NCI-H1048 (cell line): ENCODE data around the gene PLK5.
"Not testable (repeated sequence)": the region's sequence is repeated elsewhere in the genome, so short reads cannot be mapped to it uniquely, and the experiment has no call there.

Experiments used
- DNase-seq: peaks from one replicate; lab custom pipeline; 2025; lab: John Stamatoyannopoulos, UW

The PLK5 gene

DNA sequence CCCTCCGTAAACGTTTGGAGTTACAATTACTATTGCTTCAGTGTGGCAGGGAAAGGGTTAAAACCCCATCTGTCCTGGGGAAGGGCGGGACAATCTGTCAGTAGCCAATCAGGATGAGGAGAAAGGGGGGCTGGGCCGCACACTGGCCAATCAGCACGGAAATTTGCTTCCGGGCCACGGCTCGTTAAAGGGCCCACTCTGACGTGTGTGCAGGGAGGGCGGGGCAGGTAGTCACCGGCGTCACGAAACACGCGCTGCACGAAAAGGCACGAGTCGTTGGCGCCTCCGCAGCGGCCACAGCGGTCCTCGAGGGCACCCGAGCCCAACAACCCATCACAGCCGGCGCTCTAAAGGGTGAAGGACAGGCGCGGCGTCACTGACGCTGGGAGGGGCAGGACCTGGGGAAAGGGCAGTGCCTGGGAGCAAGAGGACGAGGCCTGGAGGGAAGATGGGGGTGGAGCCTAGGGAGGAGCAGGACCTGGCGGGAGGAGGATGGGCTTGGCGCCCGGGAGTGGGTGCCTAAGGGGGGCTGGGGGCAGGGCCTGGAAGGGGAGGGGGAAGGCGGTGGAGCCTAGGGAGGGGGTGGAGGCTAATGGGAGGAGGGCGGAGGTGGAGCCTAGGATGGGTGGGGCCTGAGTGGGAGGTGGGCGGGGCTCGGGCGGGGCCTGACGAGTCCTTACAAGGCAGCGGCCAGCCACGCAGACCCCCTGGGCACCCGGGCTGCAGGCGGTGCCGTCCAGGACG is 15.9 kb upstream of the PLK5 start:
- peak; percentile 90 for DNase-seq

DNA sequence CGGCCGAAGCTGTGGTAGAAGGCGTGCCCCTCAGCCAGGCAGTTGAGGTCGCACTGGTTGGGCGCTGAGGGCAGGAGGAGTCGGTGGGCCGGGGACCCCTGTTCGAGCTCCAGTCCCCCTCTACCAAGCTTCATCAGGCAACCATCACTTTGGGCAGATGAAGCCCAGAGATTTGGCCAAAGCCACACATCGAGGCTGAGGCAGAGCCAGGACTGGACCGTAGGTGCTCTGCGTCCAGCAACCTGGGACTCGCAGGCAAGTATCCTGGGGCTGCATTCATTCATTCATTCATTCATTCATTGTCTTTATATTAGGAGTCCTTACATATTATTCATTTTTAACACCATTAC is 15.4 kb upstream of the PLK5 start:
- DNase-seq, result no peak

DNA sequence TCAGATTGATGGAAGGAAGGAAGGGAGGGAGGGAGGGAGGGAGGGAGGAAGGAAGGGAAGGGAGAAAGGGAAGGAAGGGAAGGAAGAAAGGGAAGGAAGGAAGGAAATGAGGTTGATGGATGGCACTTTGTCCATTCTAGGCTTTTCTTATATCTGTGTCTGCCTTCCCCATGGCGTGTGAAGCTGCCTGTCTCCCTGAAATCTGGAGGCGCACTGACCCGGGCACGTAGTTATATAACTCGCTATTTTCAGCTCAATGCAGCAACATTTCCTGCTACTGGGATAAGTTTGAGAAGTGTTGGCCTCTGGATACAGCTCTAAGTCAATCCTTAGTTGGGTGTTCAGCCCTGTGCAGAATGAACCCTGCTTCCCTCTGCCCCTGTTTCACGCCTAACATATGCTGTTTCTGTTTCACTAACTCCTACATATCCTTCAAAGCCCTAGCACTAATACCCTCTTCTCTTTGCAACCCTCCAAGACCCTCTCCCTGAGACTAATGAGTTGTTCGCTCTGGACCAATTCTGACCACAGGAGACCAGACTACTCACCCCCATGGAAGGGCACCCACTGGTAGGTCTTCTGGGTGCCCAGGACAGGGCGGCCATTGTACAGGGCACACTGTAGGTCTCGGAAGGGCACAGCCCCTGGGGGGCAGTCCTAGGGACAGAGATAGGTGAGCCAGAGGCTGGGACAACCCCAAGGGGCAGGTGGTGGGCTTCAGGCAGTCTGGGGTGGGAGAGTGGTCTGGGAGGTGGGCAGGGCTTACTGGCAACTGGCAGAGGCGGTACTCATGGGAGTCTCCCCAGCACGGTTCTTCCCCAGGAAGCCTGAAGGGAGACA is 14.1 kb upstream of the PLK5 start:
- DNase-seq, result no peak

GRCh38 chr19:1510442-1510806 is 13.5 kb upstream of the PLK5 start:
- no peak for DNase-seq

GRCh38 chr19:1510807-1511206 is 13.1 kb upstream of the PLK5 start:
- DNase-seq, result no peak

GRCh38 chr19:1511318-1512317 is 12.3 kb upstream of the PLK5 start:
- DNase-seq, result no peak

DNA sequence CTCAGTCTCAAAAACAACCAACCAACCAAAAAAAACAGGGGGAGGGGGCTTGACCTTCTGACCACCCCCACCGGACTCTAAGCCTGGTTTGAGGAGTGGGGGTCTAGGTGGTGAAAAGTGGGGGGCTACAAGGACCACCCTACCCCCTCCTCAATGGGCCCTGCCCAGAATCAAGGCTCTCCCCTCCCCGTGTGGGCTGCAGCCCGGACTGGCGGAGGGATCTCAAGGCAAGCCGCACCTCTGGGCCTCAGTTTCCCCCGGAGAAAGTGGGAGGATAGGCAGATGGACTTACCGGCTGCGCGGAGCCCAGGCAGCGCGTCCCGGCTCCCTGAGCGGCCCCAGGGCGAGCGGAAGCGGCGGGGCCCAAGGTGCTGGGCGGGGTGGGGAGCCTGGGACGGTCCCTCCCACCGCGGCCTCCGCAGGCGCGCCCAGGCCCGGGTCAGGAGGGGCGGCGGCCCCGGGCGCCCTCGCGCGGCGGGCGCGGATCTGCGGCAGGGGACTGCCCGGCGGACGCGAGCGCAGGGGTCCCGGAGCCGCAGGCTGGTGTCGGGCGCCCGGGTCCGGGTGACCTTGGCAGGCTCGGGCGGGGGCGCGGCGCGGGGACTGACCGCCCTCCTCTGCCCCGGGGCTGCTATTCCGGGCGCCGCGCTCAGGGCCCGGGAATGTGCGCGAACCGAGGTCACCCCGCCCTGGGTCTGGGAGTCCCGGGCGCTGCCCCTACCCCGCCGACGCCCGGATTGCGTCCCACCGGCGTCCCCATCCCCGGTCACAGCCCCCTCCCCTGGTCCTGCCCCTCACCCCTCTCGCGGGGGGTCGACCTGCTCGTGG is 11.0 kb upstream of the PLK5 start, which contains the start of gene ADAMTSL5:
Gene ADAMTSL5, minus strand, starts transcription at position 349 of the 828 bp plus-strand sequence. CDS start 2,076 bp downstream, outside the sequence.
- DNase-seq, result no peak

- DNase-seq, result no peak
Observed at GRCh38 chr19:1513499-1514294, 10.2 kb upstream of the PLK5 start.

DNA sequence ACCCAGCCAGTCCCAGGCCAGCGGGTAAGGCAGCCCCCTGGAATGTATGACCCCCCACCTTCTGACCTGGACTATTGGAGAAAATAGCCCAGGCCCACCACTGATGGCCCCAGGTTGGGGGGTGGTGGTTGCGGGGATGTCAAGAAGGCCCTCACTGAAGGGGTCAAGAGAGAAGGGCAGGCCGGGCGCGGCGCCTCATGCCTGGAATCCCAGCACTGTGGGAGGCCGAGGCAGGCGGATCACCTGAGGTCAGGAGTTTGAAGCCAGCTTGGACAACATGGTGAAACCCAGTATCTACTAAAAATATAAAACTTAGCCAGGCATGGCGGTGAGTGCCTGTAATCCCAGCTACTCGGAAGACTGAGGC is 9.6 kb upstream of the PLK5 start:
- no peak for DNase-seq

- DNase-seq, result no peak
Observed at GRCh38 chr19:1514986-1515721, 8.7 kb upstream of the PLK5 start.

DNA sequence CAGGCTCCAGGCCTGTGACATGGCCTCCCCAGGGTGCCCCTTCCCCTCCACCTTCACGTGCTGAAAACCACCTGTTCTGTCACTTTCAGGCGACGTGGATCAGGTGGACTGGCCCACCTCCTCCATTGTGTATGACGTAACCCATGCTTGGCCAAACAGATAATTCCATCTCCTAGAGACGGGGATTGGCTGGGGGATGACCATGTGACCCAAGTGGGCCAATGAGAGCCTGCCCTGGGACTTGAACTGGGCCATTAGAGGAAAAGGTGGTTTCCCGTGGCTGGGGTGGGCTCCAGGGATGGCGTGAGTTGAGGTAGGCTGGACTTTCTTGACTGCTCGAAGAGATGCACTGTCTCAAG is 7.5 kb upstream of the PLK5 start:
- DNase-seq, result no peak

GRCh38 chr19:1518471-1518870 is 5.4 kb upstream of the PLK5 start:
- DNase-seq, result no peak

DNA sequence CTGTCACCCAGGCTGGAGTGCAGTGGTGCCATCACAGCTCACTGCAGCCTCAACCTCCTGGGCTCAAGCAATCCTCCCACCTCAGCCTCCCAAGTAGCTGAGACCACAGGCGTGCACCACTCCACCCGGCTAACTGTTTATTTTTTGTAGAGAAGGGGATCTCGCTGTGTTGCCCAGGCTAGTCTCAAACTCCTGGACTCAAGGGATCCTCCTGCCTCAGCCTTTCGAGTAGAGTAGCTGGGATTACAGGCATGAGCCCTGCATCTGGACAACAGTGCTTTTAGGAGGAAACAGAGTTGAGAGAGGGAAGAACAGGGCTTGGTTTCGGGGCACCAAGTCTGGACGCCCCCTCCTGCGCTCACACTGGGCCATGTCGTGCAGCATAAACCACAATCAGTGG is 4.1 kb upstream of the PLK5 start:
- DNase-seq, result not testable (repeated sequence)

DNA sequence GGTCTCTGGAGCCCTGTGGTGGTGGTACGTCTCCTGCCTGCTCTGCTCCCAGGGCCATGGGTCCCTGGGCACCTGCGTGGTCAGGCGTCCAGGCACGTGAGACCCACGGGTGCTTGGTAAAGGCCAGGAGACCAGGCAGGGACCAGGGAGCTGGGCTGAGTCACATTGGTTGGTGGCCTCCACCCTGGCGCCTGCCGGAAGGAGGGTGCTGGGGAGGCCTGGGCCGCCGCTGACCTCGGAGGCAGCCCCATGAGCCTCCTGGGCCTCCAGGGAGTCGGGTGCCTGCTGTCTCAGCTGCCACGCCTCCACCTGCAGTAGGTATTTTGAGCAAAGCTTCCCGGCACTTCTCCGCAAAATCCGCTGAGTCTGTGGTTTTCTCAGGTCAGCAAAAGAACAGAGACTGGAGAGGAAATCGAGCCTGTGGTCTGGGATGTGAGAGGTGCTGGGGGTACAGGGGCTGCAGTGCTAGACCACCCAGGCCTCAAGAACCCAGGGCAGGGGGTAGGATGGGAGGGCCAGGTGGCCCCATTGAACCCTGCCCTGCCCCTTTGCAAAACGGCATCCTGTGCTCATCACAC is 3.6 kb upstream of the PLK5 start:
- DNase-seq, result no peak

DNA sequence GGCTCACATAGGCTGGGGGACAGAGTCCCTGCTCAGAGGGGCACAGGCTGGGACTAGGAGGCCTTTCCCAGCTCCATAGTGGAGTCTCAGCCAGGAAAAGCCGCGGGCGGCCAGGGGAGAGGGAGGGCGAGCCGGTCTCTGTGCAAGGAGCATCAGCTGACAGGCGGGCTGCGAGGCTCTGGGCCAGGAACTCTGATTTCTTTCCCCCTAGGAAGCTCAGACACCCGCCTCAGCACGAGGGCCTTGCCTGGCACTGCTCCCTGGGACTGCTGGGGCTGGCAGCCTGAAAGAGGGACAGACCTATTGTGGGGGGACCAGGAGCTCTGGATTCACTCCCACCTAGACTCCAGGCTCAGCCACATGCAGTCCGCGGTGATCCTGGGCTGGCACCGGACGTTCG is 2.2 kb upstream of the PLK5 start:
- no peak for DNase-seq

DNA sequence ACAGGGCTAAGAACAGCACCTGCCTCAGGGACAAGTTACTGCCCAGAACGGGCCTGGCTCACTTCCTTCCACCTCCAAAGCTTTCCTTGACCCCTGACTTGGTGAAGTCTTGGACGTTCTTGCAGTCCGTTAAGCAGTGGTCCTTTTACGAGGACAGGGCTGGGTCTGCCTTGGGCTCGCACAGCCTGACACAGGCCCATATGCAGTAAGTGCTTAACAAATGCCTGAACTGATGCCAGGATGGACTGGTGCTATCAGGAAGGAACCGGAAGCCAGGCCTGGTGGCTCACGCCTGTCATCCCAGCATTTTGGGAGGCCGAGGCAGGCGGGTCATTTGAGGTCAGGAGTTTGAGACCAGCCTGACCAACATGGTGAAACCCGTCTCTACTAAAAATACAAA is 1.8 kb upstream of the PLK5 start:
- DNase-seq, result no peak

DNA sequence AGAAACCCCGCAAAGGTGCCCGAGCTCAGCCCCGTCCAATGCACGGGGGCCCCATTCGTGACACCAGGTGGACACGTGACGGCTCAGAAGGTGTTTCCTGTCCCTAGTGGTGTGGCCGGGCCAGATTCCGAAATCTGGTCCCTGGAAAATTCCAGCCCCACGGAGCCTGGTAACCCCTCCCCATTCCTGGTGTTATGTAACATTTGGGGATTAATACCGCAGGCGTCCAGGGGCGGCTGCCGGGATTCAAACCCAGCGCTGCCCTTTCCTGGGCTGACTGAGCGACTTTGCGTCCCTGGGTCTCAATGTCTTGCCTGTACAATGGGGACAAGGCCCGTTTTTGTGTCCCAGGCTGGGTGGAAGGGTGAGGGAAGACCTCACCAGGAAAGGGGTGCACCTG is 1.0 kb upstream of the PLK5 start:
- DNase-seq, result no peak

- DNase-seq, result no peak
Observed at GRCh38 chr19:1524287-1524971, 552 bp downstream of the PLK5 start.

- no peak for DNase-seq
Observed at GRCh38 chr19:1524972-1525325, 1.1 kb downstream of the PLK5 start.
